Prostate gland (tissue), 2 donors: ENCODE data around the gene SMIM38.

Source experiments
- POLR2A ChIP-seq: fragments of 450-650 bp; IDR thresholded peaks from one replicate; pipeline ENCODE4 v1.6.1; 2016; ENCODE audit warnings: antibody characterized with exemption, mild to moderate bottlenecking
- POLR2AphosphoS5 ChIP-seq: sonication (generic); formaldehyde crosslinking; IDR thresholded peaks from one replicate; pipeline ENCODE4 v1.6.1; 2017; ENCODE audit warnings: antibody characterized with exemption
- TF ChIP-seq, protein P1 (sequence below), 4 experiments: fragments of 200-600 bp in 2 of 4; fragments of 450-650 bp in 2 of 4; sonication (generic) in 2 of 4; IDR thresholded peaks; 1 replicate in 3 of 4; 2 replicates in 1 of 4; pipeline ENCODE4 v1.5.1; 2016 to 2019; ENCODE audit warnings: antibody characterized with exemption in 4 of 4, mild to moderate bottlenecking in 2 of 4, moderate library complexity in 2 of 4

- TF ChIP-seq, protein P1, sequence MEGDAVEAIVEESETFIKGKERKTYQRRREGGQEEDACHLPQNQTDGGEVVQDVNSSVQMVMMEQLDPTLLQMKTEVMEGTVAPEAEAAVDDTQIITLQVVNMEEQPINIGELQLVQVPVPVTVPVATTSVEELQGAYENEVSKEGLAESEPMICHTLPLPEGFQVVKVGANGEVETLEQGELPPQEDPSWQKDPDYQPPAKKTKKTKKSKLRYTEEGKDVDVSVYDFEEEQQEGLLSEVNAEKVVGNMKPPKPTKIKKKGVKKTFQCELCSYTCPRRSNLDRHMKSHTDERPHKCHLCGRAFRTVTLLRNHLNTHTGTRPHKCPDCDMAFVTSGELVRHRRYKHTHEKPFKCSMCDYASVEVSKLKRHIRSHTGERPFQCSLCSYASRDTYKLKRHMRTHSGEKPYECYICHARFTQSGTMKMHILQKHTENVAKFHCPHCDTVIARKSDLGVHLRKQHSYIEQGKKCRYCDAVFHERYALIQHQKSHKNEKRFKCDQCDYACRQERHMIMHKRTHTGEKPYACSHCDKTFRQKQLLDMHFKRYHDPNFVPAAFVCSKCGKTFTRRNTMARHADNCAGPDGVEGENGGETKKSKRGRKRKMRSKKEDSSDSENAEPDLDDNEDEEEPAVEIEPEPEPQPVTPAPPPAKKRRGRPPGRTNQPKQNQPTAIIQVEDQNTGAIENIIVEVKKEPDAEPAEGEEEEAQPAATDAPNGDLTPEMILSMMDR (IDR thresholded peaks at IDR 0.05): no peak
- TF ChIP-seq POLR2A (no peak), POLR2AphosphoS5 (no peak)
Measured at GRCh38 chr11:69127884-69128283, 27.9 kb upstream of the SMIM38 start.
